HEK293 (cell line): ENCODE measurements around the gene OXSR1.

ENCODE experiments used
- CTCF ChIA-PET: fragments of 350-600 bp; formaldehyde crosslinking; extraction: SDS; loops from one replicate; lab custom pipeline; 2021; ENCODE audit warnings: antibody characterized with exemption; lab: Yijun Ruan, JAX
- POLR2A ChIA-PET: fragments of 300-600 bp; formaldehyde crosslinking; extraction: SDS; loops from one replicate; lab custom pipeline; 2020; ENCODE audit warnings: antibody characterized with exemption, inconsistent platforms; lab: Yijun Ruan, JAX
- H3K27ac ChIP-seq: fragments of 200-500 bp; sonication (Bioruptor generic); 2 replicates; pipeline ENCODE4 v1.5.1; 2014; ENCODE audit warnings: low read depth, low read length, control low read depth, inconsistent platforms; ENCODE audit errors: extremely low read depth
- H3K36me3 ChIP-seq, 2 experiments: fragments of 200-500 bp in 1 of 2; sonication (Bioruptor generic) in 1 of 2; 1 replicate in 1 of 2; 2 replicates in 1 of 2; pipeline ENCODE4 v1.5.1; 2014 to 2017; ENCODE audit warnings: inconsistent platforms in 2 of 2, low read length in 2 of 2; ENCODE audit not compliant: control insufficient read depth in 2 of 2, insufficient read depth in 1 of 2
- H3K4me1 ChIP-seq: fragments of 200-500 bp; sonication (Bioruptor generic); 2 replicates; pipeline ENCODE4 v1.5.1; 2014; ENCODE audit warnings: mild to moderate bottlenecking, low read length, inconsistent platforms; ENCODE audit not compliant: control insufficient read depth, insufficient read depth
- H3K4me3 ChIP-seq: 2 replicates; pipeline ENCODE4 v1.5.1; 2011; ENCODE audit warnings: low read depth, mild to moderate bottlenecking, control low read depth, low read length, moderate library complexity
- H3K9me3 ChIP-seq: fragments of 200-500 bp; sonication (Bioruptor generic); 2 replicates; pipeline ENCODE4 v1.5.1; 2014; ENCODE audit warnings: low read depth, low read length, inconsistent platforms; ENCODE audit not compliant: control insufficient read depth, insufficient read depth
- KLF9 ChIP-seq: fragments of 450-650 bp; formaldehyde crosslinking; IDR thresholded peaks from 2 replicates; pipeline ENCODE4 v1.5.1; 2016; ENCODE audit warnings: missing biosample characterization, missing genetic modification characterization, low read depth
- MEIS1 ChIP-seq: sonication (generic); formaldehyde crosslinking; IDR thresholded peaks from 2 replicates; pipeline ENCODE4 v1.8.1; 2022; ENCODE audit warnings: missing genetic modification reagents, mild to moderate bottlenecking, borderline replicate concordance
- SP7 ChIP-seq: fragments of 450-650 bp; formaldehyde crosslinking; IDR thresholded peaks from 2 replicates; pipeline ENCODE4 v1.5.1; 2016; ENCODE audit warnings: missing biosample characterization, missing genetic modification characterization
- YY1 ChIP-seq: fragments of 450-650 bp; formaldehyde crosslinking; IDR thresholded peaks from 2 replicates; pipeline ENCODE4 v1.5.1; 2018; ENCODE audit warnings: missing biosample characterization, missing genetic modification characterization
- ZFP3 ChIP-seq: fragments of 450-650 bp; formaldehyde crosslinking; IDR thresholded peaks from 2 replicates; pipeline ENCODE4 v1.5.1; 2016; ENCODE audit warnings: low read depth, missing biosample characterization, missing genetic modification characterization
- ZNF114 ChIP-seq: fragments of 450-650 bp; formaldehyde crosslinking; IDR thresholded peaks from 2 replicates; pipeline ENCODE4 v1.5.0; 2017; ENCODE audit warnings: missing biosample characterization, missing genetic modification characterization
- ZNF24 ChIP-seq: fragments of 450-650 bp; formaldehyde crosslinking; IDR thresholded peaks from 2 replicates; pipeline ENCODE4 v1.5.1; 2016; ENCODE audit warnings: missing biosample characterization, missing genetic modification characterization
- ZNF335 ChIP-seq: fragments of 450-650 bp; formaldehyde crosslinking; conservative IDR thresholded peaks from 2 replicates; pipeline ENCODE4 v1.5.1; 2016; ENCODE audit warnings: missing biosample characterization, missing genetic modification characterization
- ZNF48 ChIP-seq: fragments of 450-650 bp; formaldehyde crosslinking; IDR thresholded peaks from 2 replicates; pipeline ENCODE4 v1.5.1; 2016; ENCODE audit warnings: missing biosample characterization, missing genetic modification characterization
- ZNF670 ChIP-seq: fragments of 450-650 bp; formaldehyde crosslinking; IDR thresholded peaks from 2 replicates; pipeline ENCODE4 v1.5.1; 2016; ENCODE audit warnings: missing biosample characterization, missing genetic modification characterization, low read depth
- ZNF785 ChIP-seq: fragments of 450-650 bp; formaldehyde crosslinking; IDR thresholded peaks from 2 replicates; pipeline ENCODE4 v1.5.1; 2016; ENCODE audit warnings: missing biosample characterization, missing genetic modification characterization
- TF ChIP-seq, protein P1 (sequence below): fragments of 450-650 bp; formaldehyde crosslinking; conservative IDR thresholded peaks from 2 replicates; pipeline ENCODE4 v1.5.1; 2016; ENCODE audit warnings: low read depth, missing biosample characterization, missing genetic modification characterization
- TF ChIP-seq, protein P2 (sequence below): fragments of 450-650 bp; formaldehyde crosslinking; IDR thresholded peaks from 2 replicates; pipeline ENCODE4 v1.5.1; 2016; ENCODE audit warnings: missing biosample characterization, missing genetic modification characterization, borderline replicate concordance
- TF ChIP-seq, protein P3 (sequence below): fragments of 450-650 bp; formaldehyde crosslinking; IDR thresholded peaks from 2 replicates; pipeline ENCODE4 v1.5.1; 2016; ENCODE audit warnings: missing biosample characterization, missing genetic modification characterization
- TF ChIP-seq, protein P4 (sequence below): fragments of 450-650 bp; formaldehyde crosslinking; IDR thresholded peaks from 2 replicates; pipeline ENCODE4 v1.5.1; 2016; ENCODE audit warnings: missing biosample characterization, missing genetic modification characterization
- TF ChIP-seq, protein P5 (sequence below): fragments of 450-650 bp; formaldehyde crosslinking; IDR thresholded peaks from 2 replicates; pipeline ENCODE4 v1.5.1; 2016; ENCODE audit warnings: missing biosample characterization, missing genetic modification characterization
- TF ChIP-seq, protein P6 (sequence below): fragments of 450-650 bp; formaldehyde crosslinking; IDR thresholded peaks from 2 replicates; pipeline ENCODE4 v1.5.1; 2017; ENCODE audit warnings: missing biosample characterization, missing genetic modification characterization
- TF ChIP-seq, protein P7 (sequence below): fragments of 450-650 bp; formaldehyde crosslinking; IDR thresholded peaks from 2 replicates; pipeline ENCODE4 v1.5.1; 2016; ENCODE audit warnings: missing biosample characterization, missing genetic modification characterization

Gene OXSR1

DNA sequence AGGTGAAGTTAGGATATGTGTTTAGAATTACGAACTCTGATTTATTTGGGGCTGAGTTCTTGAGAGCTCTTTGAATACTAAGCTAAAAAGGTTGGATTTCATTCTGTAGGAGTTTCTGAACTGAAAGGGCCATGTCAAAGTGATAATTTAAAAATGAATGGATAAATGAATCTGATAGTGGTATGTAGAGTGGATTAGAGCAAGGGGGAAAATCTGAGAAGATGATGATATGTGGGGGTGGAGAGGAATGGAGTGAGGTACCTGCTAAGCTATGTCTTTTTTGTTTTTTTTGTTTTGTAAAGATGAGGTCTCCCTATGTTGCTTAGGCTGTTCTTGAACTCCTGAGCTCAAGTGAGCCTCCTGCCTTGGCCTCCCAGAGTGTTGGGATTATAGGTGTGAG, 55.7 kb downstream of the OXSR1 start:
- ChIA-PET CTCF (no interaction called here), POLR2A (no interaction called here)
- no peaks in the 10 kb centered on the region for H3K4me1 ChIP-seq
- H3K9me3 ChIP-seq = no peaks in the 10 kb centered on the region
- H3K4me3 ChIP-seq = no peak overlapping the region
- no peak overlapping the region for H3K27ac ChIP-seq
- TF ChIP-seq ZNF670 (tag by site-specific recombination) = no peak
- TF ChIP-seq, protein P1, sequence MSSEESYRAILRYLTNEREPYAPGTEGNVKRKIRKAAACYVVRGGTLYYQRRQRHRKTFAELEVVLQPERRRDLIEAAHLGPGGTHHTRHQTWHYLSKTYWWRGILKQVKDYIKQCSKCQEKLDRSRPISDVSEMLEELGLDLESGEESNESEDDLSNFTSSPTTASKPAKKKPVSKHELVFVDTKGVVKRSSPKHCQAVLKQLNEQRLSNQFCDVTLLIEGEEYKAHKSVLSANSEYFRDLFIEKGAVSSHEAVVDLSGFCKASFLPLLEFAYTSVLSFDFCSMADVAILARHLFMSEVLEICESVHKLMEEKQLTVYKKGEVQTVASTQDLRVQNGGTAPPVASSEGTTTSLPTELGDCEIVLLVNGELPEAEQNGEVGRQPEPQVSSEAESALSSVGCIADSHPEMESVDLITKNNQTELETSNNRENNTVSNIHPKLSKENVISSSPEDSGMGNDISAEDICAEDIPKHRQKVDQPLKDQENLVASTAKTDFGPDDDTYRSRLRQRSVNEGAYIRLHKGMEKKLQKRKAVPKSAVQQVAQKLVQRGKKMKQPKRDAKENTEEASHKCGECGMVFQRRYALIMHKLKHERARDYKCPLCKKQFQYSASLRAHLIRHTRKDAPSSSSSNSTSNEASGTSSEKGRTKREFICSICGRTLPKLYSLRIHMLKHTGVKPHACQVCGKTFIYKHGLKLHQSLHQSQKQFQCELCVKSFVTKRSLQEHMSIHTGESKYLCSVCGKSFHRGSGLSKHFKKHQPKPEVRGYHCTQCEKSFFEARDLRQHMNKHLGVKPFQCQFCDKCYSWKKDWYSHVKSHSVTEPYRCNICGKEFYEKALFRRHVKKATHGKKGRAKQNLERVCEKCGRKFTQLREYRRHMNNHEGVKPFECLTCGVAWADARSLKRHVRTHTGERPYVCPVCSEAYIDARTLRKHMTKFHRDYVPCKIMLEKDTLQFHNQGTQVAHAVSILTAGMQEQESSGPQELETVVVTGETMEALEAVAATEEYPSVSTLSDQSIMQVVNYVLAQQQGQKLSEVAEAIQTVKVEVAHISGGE (tag by site-specific recombination) = no peak
- TF ChIP-seq ZFP3 (tag by site-specific recombination) = no peak
- TF ChIP-seq ZNF785 (tag by site-specific recombination) = no peak
- no peak for TF ChIP-seq MEIS1
- no peak for TF ChIP-seq YY1 (tag by site-specific recombination)
- TF ChIP-seq, protein P2, sequence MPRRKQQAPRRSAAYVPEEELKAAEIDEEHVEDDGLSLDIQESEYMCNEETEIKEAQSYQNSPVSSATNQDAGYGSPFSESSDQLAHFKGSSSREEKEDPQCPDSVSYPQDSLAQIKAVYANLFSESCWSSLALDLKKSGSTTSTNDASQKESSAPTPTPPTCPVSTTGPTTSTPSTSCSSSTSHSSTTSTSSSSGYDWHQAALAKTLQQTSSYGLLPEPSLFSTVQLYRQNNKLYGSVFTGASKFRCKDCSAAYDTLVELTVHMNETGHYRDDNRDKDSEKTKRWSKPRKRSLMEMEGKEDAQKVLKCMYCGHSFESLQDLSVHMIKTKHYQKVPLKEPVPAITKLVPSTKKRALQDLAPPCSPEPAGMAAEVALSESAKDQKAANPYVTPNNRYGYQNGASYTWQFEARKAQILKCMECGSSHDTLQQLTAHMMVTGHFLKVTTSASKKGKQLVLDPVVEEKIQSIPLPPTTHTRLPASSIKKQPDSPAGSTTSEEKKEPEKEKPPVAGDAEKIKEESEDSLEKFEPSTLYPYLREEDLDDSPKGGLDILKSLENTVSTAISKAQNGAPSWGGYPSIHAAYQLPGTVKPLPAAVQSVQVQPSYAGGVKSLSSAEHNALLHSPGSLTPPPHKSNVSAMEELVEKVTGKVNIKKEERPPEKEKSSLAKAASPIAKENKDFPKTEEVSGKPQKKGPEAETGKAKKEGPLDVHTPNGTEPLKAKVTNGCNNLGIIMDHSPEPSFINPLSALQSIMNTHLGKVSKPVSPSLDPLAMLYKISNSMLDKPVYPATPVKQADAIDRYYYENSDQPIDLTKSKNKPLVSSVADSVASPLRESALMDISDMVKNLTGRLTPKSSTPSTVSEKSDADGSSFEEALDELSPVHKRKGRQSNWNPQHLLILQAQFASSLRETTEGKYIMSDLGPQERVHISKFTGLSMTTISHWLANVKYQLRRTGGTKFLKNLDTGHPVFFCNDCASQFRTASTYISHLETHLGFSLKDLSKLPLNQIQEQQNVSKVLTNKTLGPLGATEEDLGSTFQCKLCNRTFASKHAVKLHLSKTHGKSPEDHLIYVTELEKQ (tag by site-specific recombination) = no peak
- peaks cover 3 to 43% of the 10 kb centered on the region in 2 experiments for H3K36me3 ChIP-seq

- ChIA-PET CTCF (no interaction called here), POLR2A (no interaction called here)
- Histone ChIP-seq H3K9me3 (no peaks in the 10 kb centered on the region), H3K27ac (no peak overlapping the region), H3K4me3 (no peak overlapping the region), H3K4me1 (no peaks in the 10 kb centered on the region), H3K36me3 (peaks cover 3 to 45% of the 10 kb centered on the region in 2 experiments)
- TF ChIP-seq, protein P3, sequence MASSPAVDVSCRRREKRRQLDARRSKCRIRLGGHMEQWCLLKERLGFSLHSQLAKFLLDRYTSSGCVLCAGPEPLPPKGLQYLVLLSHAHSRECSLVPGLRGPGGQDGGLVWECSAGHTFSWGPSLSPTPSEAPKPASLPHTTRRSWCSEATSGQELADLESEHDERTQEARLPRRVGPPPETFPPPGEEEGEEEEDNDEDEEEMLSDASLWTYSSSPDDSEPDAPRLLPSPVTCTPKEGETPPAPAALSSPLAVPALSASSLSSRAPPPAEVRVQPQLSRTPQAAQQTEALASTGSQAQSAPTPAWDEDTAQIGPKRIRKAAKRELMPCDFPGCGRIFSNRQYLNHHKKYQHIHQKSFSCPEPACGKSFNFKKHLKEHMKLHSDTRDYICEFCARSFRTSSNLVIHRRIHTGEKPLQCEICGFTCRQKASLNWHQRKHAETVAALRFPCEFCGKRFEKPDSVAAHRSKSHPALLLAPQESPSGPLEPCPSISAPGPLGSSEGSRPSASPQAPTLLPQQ = no peak
- TF ChIP-seq, protein P4, sequence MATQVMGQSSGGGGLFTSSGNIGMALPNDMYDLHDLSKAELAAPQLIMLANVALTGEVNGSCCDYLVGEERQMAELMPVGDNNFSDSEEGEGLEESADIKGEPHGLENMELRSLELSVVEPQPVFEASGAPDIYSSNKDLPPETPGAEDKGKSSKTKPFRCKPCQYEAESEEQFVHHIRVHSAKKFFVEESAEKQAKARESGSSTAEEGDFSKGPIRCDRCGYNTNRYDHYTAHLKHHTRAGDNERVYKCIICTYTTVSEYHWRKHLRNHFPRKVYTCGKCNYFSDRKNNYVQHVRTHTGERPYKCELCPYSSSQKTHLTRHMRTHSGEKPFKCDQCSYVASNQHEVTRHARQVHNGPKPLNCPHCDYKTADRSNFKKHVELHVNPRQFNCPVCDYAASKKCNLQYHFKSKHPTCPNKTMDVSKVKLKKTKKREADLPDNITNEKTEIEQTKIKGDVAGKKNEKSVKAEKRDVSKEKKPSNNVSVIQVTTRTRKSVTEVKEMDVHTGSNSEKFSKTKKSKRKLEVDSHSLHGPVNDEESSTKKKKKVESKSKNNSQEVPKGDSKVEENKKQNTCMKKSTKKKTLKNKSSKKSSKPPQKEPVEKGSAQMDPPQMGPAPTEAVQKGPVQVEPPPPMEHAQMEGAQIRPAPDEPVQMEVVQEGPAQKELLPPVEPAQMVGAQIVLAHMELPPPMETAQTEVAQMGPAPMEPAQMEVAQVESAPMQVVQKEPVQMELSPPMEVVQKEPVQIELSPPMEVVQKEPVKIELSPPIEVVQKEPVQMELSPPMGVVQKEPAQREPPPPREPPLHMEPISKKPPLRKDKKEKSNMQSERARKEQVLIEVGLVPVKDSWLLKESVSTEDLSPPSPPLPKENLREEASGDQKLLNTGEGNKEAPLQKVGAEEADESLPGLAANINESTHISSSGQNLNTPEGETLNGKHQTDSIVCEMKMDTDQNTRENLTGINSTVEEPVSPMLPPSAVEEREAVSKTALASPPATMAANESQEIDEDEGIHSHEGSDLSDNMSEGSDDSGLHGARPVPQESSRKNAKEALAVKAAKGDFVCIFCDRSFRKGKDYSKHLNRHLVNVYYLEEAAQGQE (tag by site-specific recombination) = no peak
- TF ChIP-seq ZNF114 (tag by site-specific recombination) (no peak), KLF9 (tag by site-specific recombination) (no peak), ZNF335 (tag by site-specific recombination) (no peak), SP7 (tag by site-specific recombination) (no peak), ZNF24 (no peak), ZNF48 (tag by site-specific recombination) (no peak)
- TF ChIP-seq, protein P5, sequence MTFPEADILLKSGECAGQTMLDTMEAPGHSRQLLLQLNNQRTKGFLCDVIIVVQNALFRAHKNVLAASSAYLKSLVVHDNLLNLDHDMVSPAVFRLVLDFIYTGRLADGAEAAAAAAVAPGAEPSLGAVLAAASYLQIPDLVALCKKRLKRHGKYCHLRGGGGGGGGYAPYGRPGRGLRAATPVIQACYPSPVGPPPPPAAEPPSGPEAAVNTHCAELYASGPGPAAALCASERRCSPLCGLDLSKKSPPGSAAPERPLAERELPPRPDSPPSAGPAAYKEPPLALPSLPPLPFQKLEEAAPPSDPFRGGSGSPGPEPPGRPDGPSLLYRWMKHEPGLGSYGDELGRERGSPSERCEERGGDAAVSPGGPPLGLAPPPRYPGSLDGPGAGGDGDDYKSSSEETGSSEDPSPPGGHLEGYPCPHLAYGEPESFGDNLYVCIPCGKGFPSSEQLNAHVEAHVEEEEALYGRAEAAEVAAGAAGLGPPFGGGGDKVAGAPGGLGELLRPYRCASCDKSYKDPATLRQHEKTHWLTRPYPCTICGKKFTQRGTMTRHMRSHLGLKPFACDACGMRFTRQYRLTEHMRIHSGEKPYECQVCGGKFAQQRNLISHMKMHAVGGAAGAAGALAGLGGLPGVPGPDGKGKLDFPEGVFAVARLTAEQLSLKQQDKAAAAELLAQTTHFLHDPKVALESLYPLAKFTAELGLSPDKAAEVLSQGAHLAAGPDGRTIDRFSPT = no peak
- TF ChIP-seq, protein P6, sequence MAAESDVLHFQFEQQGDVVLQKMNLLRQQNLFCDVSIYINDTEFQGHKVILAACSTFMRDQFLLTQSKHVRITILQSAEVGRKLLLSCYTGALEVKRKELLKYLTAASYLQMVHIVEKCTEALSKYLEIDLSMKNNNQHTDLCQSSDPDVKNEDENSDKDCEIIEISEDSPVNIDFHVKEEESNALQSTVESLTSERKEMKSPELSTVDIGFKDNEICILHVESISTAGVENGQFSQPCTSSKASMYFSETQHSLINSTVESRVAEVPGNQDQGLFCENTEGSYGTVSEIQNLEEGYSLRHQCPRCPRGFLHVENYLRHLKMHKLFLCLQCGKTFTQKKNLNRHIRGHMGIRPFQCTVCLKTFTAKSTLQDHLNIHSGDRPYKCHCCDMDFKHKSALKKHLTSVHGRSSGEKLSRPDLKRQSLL (tag by site-specific recombination) = no peak
- TF ChIP-seq, protein P7, sequence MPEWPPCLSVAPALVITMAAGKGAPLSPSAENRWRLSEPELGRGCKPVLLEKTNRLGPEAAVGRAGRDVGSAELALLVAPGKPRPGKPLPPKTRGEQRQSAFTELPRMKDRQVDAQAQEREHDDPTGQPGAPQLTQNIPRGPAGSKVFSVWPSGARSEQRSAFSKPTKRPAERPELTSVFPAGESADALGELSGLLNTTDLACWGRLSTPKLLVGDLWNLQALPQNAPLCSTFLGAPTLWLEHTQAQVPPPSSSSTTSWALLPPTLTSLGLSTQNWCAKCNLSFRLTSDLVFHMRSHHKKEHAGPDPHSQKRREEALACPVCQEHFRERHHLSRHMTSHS (tag by site-specific recombination) = no peak
Measured at GRCh38 chr3:38222032-38222634, 56.8 kb downstream of the OXSR1 start.
